PC-3 (cell line): Measurements from ENCODE around the gene PURA. TPM values are rescaled to one million over a fixed set of nuclear protein-coding genes. Genes with fewer than 3 reads are reported as not detected.

Source experiments
- ATAC-seq: fragments of 200-7000 bp; cut with Tn5 transposase; 2 replicates; pipeline ENCODE4 v1.9.1; 2020; ENCODE audit warnings: mild to moderate bottlenecking, moderate library complexity
- BruUV-seq: library from RNA; stranded (reverse); fragments of 400-500 nt; replicated peaks from 2 replicates; lab custom pipeline; 2021; lab: Mats Ljungman, UMichigan
- CTCF ChIA-PET: fragments of 300-600 bp; sonication (Branson Sonifier 250); formaldehyde crosslinking; loops from one replicate; lab custom pipeline; 2022; ENCODE audit warnings: antibody characterized with exemption; lab: Charles Lee
- POLR2A ChIA-PET: fragments of 300-600 bp; sonication (Branson Sonifier 250); formaldehyde crosslinking; loops from one replicate; lab custom pipeline; 2022; ENCODE audit warnings: antibody characterized with exemption; ENCODE audit not compliant: unreplicated experiment; lab: Charles Lee
- DNase-seq: peaks from one replicate; pipeline ENCODE4 v3.0.0-alpha.2; 2015
- H2AFZ ChIP-seq: fragments of 300-600 bp; sonication (generic); 2 replicates; pipeline ENCODE4 v1.6.0; 2016; ENCODE audit warnings: antibody characterized with exemption, low read length
- H3F3A ChIP-seq: fragments of 300-600 bp; sonication (generic); one replicate; pipeline ENCODE4 v1.6.0; 2017; ENCODE audit warnings: antibody characterized with exemption, low read length, control low read depth, mild to moderate bottlenecking; ENCODE audit not compliant: unreplicated experiment
- H3K27ac ChIP-seq: fragments of 300-600 bp; sonication (generic); 2 replicates; pipeline ENCODE4 v1.5.1; 2016; ENCODE audit warnings: mild to moderate bottlenecking, low read length
- H3K27me3 ChIP-seq: fragments of 300-600 bp; sonication (generic); 2 replicates; pipeline ENCODE4 v1.6.1; 2016; ENCODE audit warnings: low read length, mixed read lengths
- H3K36me3 ChIP-seq: fragments of 300-600 bp; sonication (generic); 2 replicates; pipeline ENCODE4 v1.6.1; 2016; ENCODE audit warnings: low read depth, mixed run types, low read length, mixed read lengths
- H3K4me1 ChIP-seq: fragments of 300-600 bp; sonication (generic); 2 replicates; pipeline ENCODE4 v1.5.1; 2016; ENCODE audit warnings: low read length; ENCODE audit not compliant: insufficient read depth
- H3K4me2 ChIP-seq: fragments of 300-600 bp; sonication (generic); 2 replicates; pipeline ENCODE4 v1.6.0; 2016; ENCODE audit warnings: low read length
- H3K4me3 ChIP-seq: fragments of 300-600 bp; sonication (generic); 2 replicates; pipeline ENCODE4 v1.5.1; 2016; ENCODE audit warnings: mild to moderate bottlenecking, low read length, mixed read lengths
- H3K79me2 ChIP-seq: fragments of 300-600 bp; sonication (generic); 2 replicates; pipeline ENCODE4 v1.6.1; 2017; ENCODE audit warnings: low read length, mixed read lengths
- H3K9ac ChIP-seq: fragments of 300-600 bp; sonication (generic); 2 replicates; pipeline ENCODE4 v1.6.0; 2016; ENCODE audit warnings: mild to moderate bottlenecking, low read length
- H3K9me2 ChIP-seq: fragments of 300-600 bp; sonication (generic); replicated peaks from 2 replicates; pipeline ENCODE4 v1.6.1; 2016; ENCODE audit warnings: mixed run types, low read length, mixed read lengths
- H3K9me3 ChIP-seq: fragments of 300-600 bp; sonication (generic); 2 replicates; pipeline ENCODE4 v1.6.1; 2016; ENCODE audit warnings: low read length, mixed read lengths
- H4K20me1 ChIP-seq: fragments of 300-600 bp; sonication (generic); 2 replicates; pipeline ENCODE4 v1.6.1; 2016; ENCODE audit warnings: low read length, mixed read lengths
- CTCF ChIP-seq: fragments of 300-600 bp; sonication (generic); conservative IDR thresholded peaks from 2 replicates; pipeline ENCODE4 v1.5.1; 2017; ENCODE audit warnings: antibody characterized with exemption, low read depth, mild to moderate bottlenecking, low read length
- EZH2 ChIP-seq: fragments of 300-600 bp; sonication (generic); IDR thresholded peaks from one replicate; pipeline ENCODE4 v1.6.1; 2017; ENCODE audit warnings: antibody characterized with exemption, mild to moderate bottlenecking, low read length; ENCODE audit not compliant: unreplicated experiment
- EZH2phosphoT487 ChIP-seq: fragments of 300-600 bp; sonication (generic); IDR thresholded peaks from 2 replicates; pipeline ENCODE4 v1.6.1; 2018; ENCODE audit warnings: mild to moderate bottlenecking, antibody characterized with exemption, low read length, borderline replicate concordance
- intact Hi-C: fragments of 100-400 bp; cut with micrococcal nuclease; formaldehyde crosslinking; loops from 2 replicates; pipeline ENCODE4 v1.9.0; 2023
- total RNA-seq: library from RNA; depleted of rRNA; stranded (reverse); fragments of >200 nt; gene quantifications from 2 replicates; pipeline ENCODE4 v1.2.3, GENCODE V29; 2014

PURA gene
- total RNA-seq, 1 experiment from 2014 or later = 8.5 TPM

GRCh38 chr5:140101179-140101578 lies 12.7 kb upstream of the PURA start:
- Histone ChIP-seq H3K9me3 (no peaks in the 10 kb centered on the region), H3K9me2 (no peaks in the 10 kb centered on the region), H2AFZ (no peak overlapping the region), H3K27ac (no peak overlapping the region), H3K4me3 (no peak overlapping the region), H3F3A (peaks cover under 1% of the 10 kb centered on the region), H3K36me3 (no peaks in the 10 kb centered on the region), H4K20me1 (no peaks in the 10 kb centered on the region), H3K4me1 (no peaks in the 10 kb centered on the region), H3K27me3 (no peaks in the 10 kb centered on the region), H3K79me2 (no peaks in the 10 kb centered on the region), H3K4me2 (no peak overlapping the region), H3K9ac (no peak overlapping the region)
- no TSS peak for BruUV-seq
- DNase-seq (no peak), ATAC-seq (no peak)
- ChIA-PET CTCF (no interaction called here), POLR2A (no interaction called here)
- intact Hi-C loops = no loop called here
- TF ChIP-seq EZH2phosphoT487 (no peak), CTCF (no peak)

- DNase-seq (no peak), ATAC-seq (no peak)
- H3K4me2 ChIP-seq = no peak overlapping the region
- H3K27ac ChIP-seq = no peak overlapping the region
- TF ChIP-seq CTCF (no peak), EZH2phosphoT487 (no peak), EZH2 (no peak)
- H3K27me3 ChIP-seq = no peaks in the 10 kb centered on the region
- no peaks in the 10 kb centered on the region for H3K36me3 ChIP-seq
- H3K79me2 ChIP-seq = peaks cover under 1% of the 10 kb centered on the region; the same call in 1 of the 2 replicates
- POLR2A ChIA-PET = no interaction called here
- no peaks in the 10 kb centered on the region for H3K9me3 ChIP-seq
- no peaks in the 10 kb centered on the region for H4K20me1 ChIP-seq
- intact Hi-C loops = no loop called here
- CTCF ChIA-PET = no interaction called here
- H3K4me3 ChIP-seq = no peak overlapping the region
- H3K9me2 ChIP-seq = no peaks in the 10 kb centered on the region
- peaks cover 7% of the 10 kb centered on the region for H3K4me1 ChIP-seq
- BruUV-seq = no TSS peak
- peaks cover 6% of the 10 kb centered on the region for H3F3A ChIP-seq
- H2AFZ ChIP-seq = no peak overlapping the region
- H3K9ac ChIP-seq = no peak overlapping the region
Measured at GRCh38 chr5:140103154-140103553, 10.8 kb upstream of the PURA start.

- ATAC-seq = no peak
- peaks cover 7% of the 10 kb centered on the region for H3K4me1 ChIP-seq
- peaks cover 10% of the 10 kb centered on the region for H3K79me2 ChIP-seq
- intact Hi-C loops = no loop called here
- H3K27me3 ChIP-seq = no peaks in the 10 kb centered on the region
- H3K9me3 ChIP-seq = no peaks in the 10 kb centered on the region
- no peaks in the 10 kb centered on the region for H3K9me2 ChIP-seq
- H3K27ac ChIP-seq = no peak overlapping the region
- DNase-seq = no peak
- BruUV-seq = no TSS peak
- H3K4me3 ChIP-seq = no peak overlapping the region
- no peak overlapping the region for H3K4me2 ChIP-seq
- no peak overlapping the region for H3K9ac ChIP-seq
- H3F3A ChIP-seq = peaks cover 6% of the 10 kb centered on the region
- ChIA-PET POLR2A (no interaction called here), CTCF (no interaction called here)
- H4K20me1 ChIP-seq = no peaks in the 10 kb centered on the region
- H2AFZ ChIP-seq = no peak overlapping the region
- TF ChIP-seq EZH2phosphoT487 = no peak
- H3K36me3 ChIP-seq = no peaks in the 10 kb centered on the region
Measured at GRCh38 chr5:140104100-140104499, 9.8 kb upstream of the PURA start.
